Adipose tissue (tissue), 3 donors: Measurements from ENCODE around the gene MAMDC2. TPM values are rescaled to one million over a fixed set of nuclear protein-coding genes. Genes with fewer than 3 reads are reported as not detected.
"Not testable (repeated sequence)": the region's sequence is repeated elsewhere in the genome, so short reads cannot be mapped to it uniquely, and the experiment has no call there.

Experiments
- H3K27ac ChIP-seq: one replicate; pipeline ENCODE4 v1.5.1; 2013; ENCODE audit warnings: low read depth, low read length
- WGBS, 3 donors: extraction: QIAGEN DNeasy Blood & Tissue Kit; methylation state at CpG; one replicate each; pipeline ENCODE4 v1.1.7; 2013; 5-methylcytosine and 5-hydroxymethylcytosine counted together
- polyA plus RNA-seq, 3 donors: library from polyadenylated mRNA; stranded (reverse); fragments of 200-250 nt; gene quantifications; one replicate each; pipeline ENCODE4 v1.2.3, GENCODE V29; 2013
- donor health status: healthy with polysubstance abuse.
- donor health status: Bipolar disorder and iron deficiency.
- donor health status: healthy.

MAMDC2 gene
- polyA plus RNA-seq, 3 donors: 2.8 to 8.8 (median 3.2) TPM

- 78 to 91% (median 90%) methylated on average over 2 of the region's 2 CpGs for WGBS, 3 donors
- H3K27ac ChIP-seq: no peak overlapping the region
These were observed 9.4 kb upstream of the MAMDC2 start for GRCh38 chr9:70034271-70034711.

GRCh38 chr9:70035691-70036090, 8.0 kb upstream of the MAMDC2 start:
- 69 to 83% (median 82%) methylated on average over 3 of the region's 3 CpGs for WGBS, 3 donors
- H3K27ac ChIP-seq: no peak overlapping the region

- 65 to 77% (median 68%) methylated on average over 6 of the region's 6 CpGs for WGBS, 3 donors
- H3K27ac ChIP-seq: no peak overlapping the region
These were observed 7.0 kb upstream of the MAMDC2 start for GRCh38 chr9:70036641-70037040.

- WGBS, 3 donors: 72 to 80% (median 73%) methylated on average over 4 of the region's 4 CpGs
- not testable (repeated sequence) for H3K27ac ChIP-seq
These were observed 5.5 kb upstream of the MAMDC2 start for GRCh38 chr9:70038171-70038621.

GRCh38 chr9:70040376-70040903, 3.2 kb upstream of the MAMDC2 start:
- H3K27ac ChIP-seq: no peak overlapping the region
- WGBS, 3 donors: 67 to 78% (median 71%) methylated on average over 3 of the region's 3 CpGs

- H3K27ac ChIP-seq: no peak overlapping the region
- WGBS, 3 donors: 92 to 94% (median 92%) methylated on average over 15 of the region's 15 CpGs
These were observed 1.0 kb upstream of the MAMDC2 start for GRCh38 chr9:70042461-70043215.

- WGBS, 3 donors: 22 to 45% (median 25%) methylated on average over 7 of the region's 7 CpGs
- H3K27ac ChIP-seq: no peak overlapping the region
These were observed 363 bp upstream of the MAMDC2 start for GRCh38 chr9:70043285-70043684.

- WGBS, 3 donors: 14 to 29% (median 17%) methylated on average over 26 of the region's 26 CpGs
- no peak overlapping the region for H3K27ac ChIP-seq
These were observed 1.1 kb downstream of the MAMDC2 start for GRCh38 chr9:70044490-70045307.

GRCh38 chr9:70045452-70045851, 1.8 kb downstream of the MAMDC2 start:
- H3K27ac ChIP-seq: no peak overlapping the region
- WGBS, 3 donors: 90 to 96% (median 91%) methylated on average over 4 of the region's 4 CpGs

- H3K27ac ChIP-seq: no peak overlapping the region
These were observed 2.8 kb downstream of the MAMDC2 start for GRCh38 chr9:70046274-70047070.

GRCh38 chr9:70049236-70049635, 5.6 kb downstream of the MAMDC2 start:
- H3K27ac ChIP-seq: no peak overlapping the region
- 28 to 74% (median 37%) methylated on average over 4 of the region's 4 CpGs for WGBS, 3 donors

More at GRCh38 chr9:70046274-70047070, 2.8 kb downstream of the MAMDC2 start:
- WGBS, 3 donors: 35 to 67% (median 41%) methylated on average over 7 of the region's 7 CpGs

- no peak overlapping the region for H3K27ac ChIP-seq
- 64 to 75% (median 67%) methylated on average over 6 of the region's 6 CpGs for WGBS, 3 donors
These were observed 6.1 kb downstream of the MAMDC2 start for GRCh38 chr9:70049672-70050271.

- H3K27ac ChIP-seq: no peak overlapping the region
- 40 to 94% (median 93%) methylated on average over 1 of the region's 1 CpG for WGBS, 3 donors
These were observed 9.1 kb downstream of the MAMDC2 start for GRCh38 chr9:70052768-70053167.

- WGBS, 3 donors: 29 to 38% (median 36%) methylated on average over 2 of the region's 2 CpGs
- no peak overlapping the region for H3K27ac ChIP-seq
These were observed 10.2 kb downstream of the MAMDC2 start for GRCh38 chr9:70053864-70054263.

GRCh38 chr9:70054521-70054920, 10.9 kb downstream of the MAMDC2 start:
- WGBS, 3 donors: 61 to 74% (median 72%) methylated on average over 3 of the region's 3 CpGs
- H3K27ac ChIP-seq: no peak overlapping the region

- 56 to 80% (median 58%) methylated on average over 3 of the region's 3 CpGs for WGBS, 3 donors
- no peak overlapping the region for H3K27ac ChIP-seq
These were observed 12.0 kb downstream of the MAMDC2 start for GRCh38 chr9:70055406-70056210.

GRCh38 chr9:70056211-70056944, 12.7 kb downstream of the MAMDC2 start:
- 89 to 93% (median 91%) methylated on average over 10 of the region's 10 CpGs for WGBS, 3 donors
- H3K27ac ChIP-seq: no peak overlapping the region
